GM12878 (cell line): ENCODE results near the gene TTC32. TPM values are rescaled to one million over a fixed set of nuclear protein-coding genes. Genes with fewer than 3 reads are reported as not detected.
"Not testable (repeated sequence)": the region's sequence is repeated elsewhere in the genome, so short reads cannot be mapped to it uniquely, and the experiment has no call there.

Experiments
- ATAC-seq: fragments of 200-7000 bp; cut with Tn5 transposase; 3 replicates; pipeline ENCODE4 v1.9.1; 2020; ENCODE audit warnings: mild to moderate bottlenecking, moderate library complexity
- BruUV-seq: library from RNA; stranded (reverse); fragments of 400-500 nt; replicated peaks from 2 replicates; lab custom pipeline; 2021; lab: Mats Ljungman, UMichigan
- CTCF ChIA-PET: fragments of 300-600 bp; sonication (Branson Sonifier 250); formaldehyde crosslinking; extraction: SDS; loops from one replicate; lab custom pipeline; 2021; ENCODE audit warnings: inconsistent platforms; lab: Yijun Ruan, JAX
- POLR2A ChIA-PET: fragments of 350-600 bp; formaldehyde crosslinking; extraction: SDS; loops from one replicate; lab custom pipeline; 2021; ENCODE audit warnings: inconsistent platforms; lab: Charles Lee
- RAD21 ChIA-PET: fragments of 300-600 bp; sonication (Branson Sonifier 250); formaldehyde crosslinking; loops from one replicate; lab custom pipeline; 2023; ENCODE audit warnings: antibody characterized with exemption; ENCODE audit not compliant: unreplicated experiment; lab: Charles Lee
- SMC1A ChIA-PET: fragments of 300-600 bp; sonication (Branson Sonifier 250); formaldehyde crosslinking; loops from one replicate; lab custom pipeline; 2023; ENCODE audit not compliant: unreplicated experiment, uncharacterized antibody; lab: Charles Lee
- DNase-seq: peaks from one replicate; pipeline ENCODE4 v3.0.0-alpha.2; 2011; ENCODE audit warnings: low read depth, low spot score
- FAIRE-seq: peaks from 3 replicates; lab custom pipeline; 2011; peaks lifted over from hg19 to GRCh38; lab: Jason Lieb, UNC
- H2AFZ ChIP-seq: 2 replicates; pipeline ENCODE4 v1.6.0; 2011; ENCODE audit warnings: low read depth, low read length, control low read depth; ENCODE audit not compliant: control insufficient read depth
- H3K27ac ChIP-seq: 2 replicates; pipeline ENCODE4 v1.5.1; 2011; ENCODE audit warnings: control low read depth; ENCODE audit not compliant: control insufficient read depth, insufficient read depth
- H3K27me3 ChIP-seq, 2 experiments: replicated peaks in 1 of 2; 2 replicates each; pipeline versions ENCODE4 v1.6.0 to v1.6.1; 2011; ENCODE audit warnings: low read length in 1 of 2; ENCODE audit not compliant: control insufficient read depth in 2 of 2, insufficient read depth in 2 of 2
- H3K36me3 ChIP-seq, 2 experiments: 2 replicates each; pipeline ENCODE4 v1.5.1; 2011; ENCODE audit warnings: low read length in 1 of 2; ENCODE audit not compliant: control insufficient read depth in 2 of 2, insufficient read depth in 2 of 2
- H3K4me1 ChIP-seq: 2 replicates; pipeline ENCODE4 v1.6.1; 2011; ENCODE audit warnings: mild to moderate bottlenecking, low read length, moderate library complexity, mixed read lengths; ENCODE audit not compliant: control insufficient read depth, insufficient read depth
- H3K4me2 ChIP-seq: 2 replicates; pipeline ENCODE4 v1.6.0; 2011; ENCODE audit warnings: control low read depth; ENCODE audit not compliant: control insufficient read depth, insufficient read depth
- H3K4me3 ChIP-seq: fragments of 200-600 bp; sonication (generic); 2 replicates; pipeline ENCODE4 v1.5.1; 2016
- H3K79me2 ChIP-seq: 2 replicates; pipeline ENCODE4 v1.6.0; 2011; ENCODE audit warnings: low read length; ENCODE audit not compliant: control insufficient read depth, insufficient read depth
- H3K9ac ChIP-seq: 2 replicates; pipeline ENCODE4 v1.8.0; 2011; ENCODE audit warnings: low read length, control low read depth, mixed read lengths; ENCODE audit not compliant: control insufficient read depth, insufficient read depth
- H3K9me3 ChIP-seq: replicated peaks from 3 replicates; pipeline ENCODE4 v1.5.1; 2011; ENCODE audit warnings: mild to moderate bottlenecking, low read length; ENCODE audit not compliant: control insufficient read depth, insufficient read depth
- H4K20me1 ChIP-seq: 2 replicates; pipeline ENCODE4 v1.6.0; 2011; ENCODE audit not compliant: control insufficient read depth, insufficient read depth
- CBX5 ChIP-seq: sonication (generic); IDR thresholded peaks from 2 replicates; pipeline ENCODE4 v1.6.1; 2016; ENCODE audit warnings: low read depth, moderate library complexity, mild to moderate bottlenecking, inconsistent platforms
- WGBS: methylation state at CpG from one replicate; pipeline ENCODE4 v1.1.6; 2016; ENCODE audit warnings: low lambda C conversion rate; ENCODE audit not compliant: insufficient replicate concordance, insufficient coverage; ENCODE audit errors: missing lambda C conversion rate; 5-methylcytosine and 5-hydroxymethylcytosine counted together
- in situ Hi-C: fragments of 300-500 bp; cut with MboI; formaldehyde crosslinking; loops from 9 replicates; pipeline ENCODE4 v1.14.3; 2018; ENCODE audit warnings: mixed read lengths
- intact Hi-C: fragments of 100-400 bp; cut with micrococcal nuclease; formaldehyde crosslinking; loops from one replicate; pipeline ENCODE4 v1.14.2; 2022; ENCODE audit not compliant: unreplicated experiment
- polyA plus RNA-seq, 11 experiments: library from polyadenylated mRNA; depleted of rRNA in 4 of 11; unstranded in 6 of 11; stranded (reverse) in 5 of 11; fragments of >200 nt; fragmentation: Nextera tagmentation in 4 of 11; fragmentation: Illumina TruSeq in 1 of 11; extraction: Ambion mirVana in 4 of 11; extraction: Trizol in 1 of 11; gene quantifications; 1 replicate in 1 of 11; 2 replicates in 10 of 11; pipeline versions ENCODE4 v1.2.1 to v1.2.3, GENCODE V29; 2011 to 2016; ENCODE audit warnings: inconsistent platforms in 2 of 11, missing spikeins in 2 of 11, low read depth in 1 of 11
- total RNA-seq, 4 experiments: library from RNA; depleted of rRNA in 3 of 4; stranded (reverse); fragments of >200 nt in 3 of 4; fragmentation: Illumina TruSeq in 1 of 4; extraction: Trizol in 1 of 4; gene quantifications; 2 replicates each; pipeline versions ENCODE4 v1.2.1 to v1.2.3, GENCODE V29; 2013 to 2021

The TTC32 gene
- total and polyA plus RNA-seq, 10 of the 15 experiments (the other 5 are each of a cell fraction or from before 2014, with no cell fraction given), result 11.1 to 30.0 (median 19.7) TPM

GRCh38 chr2:19927816-19928215 lies 26.0 kb upstream of the TTC32 start:
- H3K4me3 ChIP-seq, H3K79me2 ChIP-seq, FAIRE-seq, BruUV-seq, H3K27me3 ChIP-seq, H4K20me1 ChIP-seq, H3K9me3 ChIP-seq, ATAC-seq, H3K9ac ChIP-seq, POLR2A ChIA-PET, CTCF ChIA-PET, H3K4me1 ChIP-seq, H3K4me2 ChIP-seq, H3K36me3 ChIP-seq, H2AFZ ChIP-seq, RAD21 ChIA-PET, intact Hi-C loops, in situ Hi-C loops, H3K27ac ChIP-seq, DNase-seq: not testable (repeated sequence)
- 100% methylated on average over 1 of the region's 1 CpG for WGBS
- 0 out of 2 replicates have a peak, but pooled peaks have one; percentile 59 for TF ChIP-seq CBX5
- SMC1A ChIA-PET, result interaction anchor here (0.6 to 1.5 kb wide), 3 partner anchors 14 to 31 kb away, joined by 3 to 9 read pairs (median 5); no protein-coding TSS in a partner anchor

- intact Hi-C loops, in situ Hi-C loops, H4K20me1 ChIP-seq, H3K4me2 ChIP-seq, H3K36me3 ChIP-seq, H3K9me3 ChIP-seq, H3K4me3 ChIP-seq, DNase-seq, H3K4me1 ChIP-seq, ATAC-seq, RAD21 ChIA-PET, H3K27ac ChIP-seq, POLR2A ChIA-PET, BruUV-seq, H3K9ac ChIP-seq, H3K79me2 ChIP-seq, H2AFZ ChIP-seq, FAIRE-seq, H3K27me3 ChIP-seq, CTCF ChIA-PET: not testable (repeated sequence)
- SMC1A ChIA-PET, result interaction anchor here (1.2 kb wide), 1 partner anchor 9 kb away, joined by 4 read pairs; no protein-coding TSS in a partner anchor
- 100% methylated on average over 4 of the region's 4 CpGs for WGBS
These were observed 22.7 kb upstream of the TTC32 start for GRCh38 chr2:19924526-19924925.

- H3K27ac ChIP-seq, H3K4me2 ChIP-seq, CTCF ChIA-PET, H3K9me3 ChIP-seq, H3K4me1 ChIP-seq, POLR2A ChIA-PET, FAIRE-seq, H3K36me3 ChIP-seq, H3K9ac ChIP-seq, intact Hi-C loops, DNase-seq, BruUV-seq, H3K27me3 ChIP-seq, H3K4me3 ChIP-seq, ATAC-seq, in situ Hi-C loops, H3K79me2 ChIP-seq, H2AFZ ChIP-seq, H4K20me1 ChIP-seq: not testable (repeated sequence)
- ChIA-PET RAD21 (interaction anchor here (0.6 kb wide), 2 partner anchors 9 to 19 kb away, joined by 3 read pairs; no protein-coding TSS in a partner anchor), SMC1A (interaction anchor here (0.6 kb wide), 1 partner anchor 534 kb away, joined by 3 read pairs; no protein-coding TSS in a partner anchor)
- 71% methylated on average over 2 of the region's 3 CpGs for WGBS
These were observed 20.4 kb upstream of the TTC32 start for GRCh38 chr2:19922188-19922587.
